Frontal cortex (tissue), 4 donors: Measurements from ENCODE around the gene NUDCD3. TPM values are rescaled to one million over a fixed set of nuclear protein-coding genes. Genes with fewer than 3 reads are reported as not detected.
A peak's percentile ranks its signal among the peaks of the same experiment; 100 is the strongest.
"Not testable (repeated sequence)": the region's sequence is repeated elsewhere in the genome, so short reads cannot be mapped to it uniquely, and the experiment has no call there.

Experiments used
- DNase-seq, 2 donors: peaks; one replicate each; pipeline ENCODE4 v3.0.0; 2012; ENCODE audit warnings: low spot score in 2 of 2
- FAIRE-seq: peaks from 2 replicates; lab custom pipeline; 2012; peaks lifted over from hg19 to GRCh38; lab: Jason Lieb, UNC
- total RNA-seq: library from RNA; depleted of rRNA; stranded (reverse); fragments of >200 nt; gene quantifications from one replicate; pipeline ENCODE4 v1.2.3, GENCODE V29; 2014
- donor health status: control.
- donor health status: control.
- donor health status: control.

NUDCD3 gene
- total RNA-seq, 1 donor from 2014 or later, result 110 TPM

DNA sequence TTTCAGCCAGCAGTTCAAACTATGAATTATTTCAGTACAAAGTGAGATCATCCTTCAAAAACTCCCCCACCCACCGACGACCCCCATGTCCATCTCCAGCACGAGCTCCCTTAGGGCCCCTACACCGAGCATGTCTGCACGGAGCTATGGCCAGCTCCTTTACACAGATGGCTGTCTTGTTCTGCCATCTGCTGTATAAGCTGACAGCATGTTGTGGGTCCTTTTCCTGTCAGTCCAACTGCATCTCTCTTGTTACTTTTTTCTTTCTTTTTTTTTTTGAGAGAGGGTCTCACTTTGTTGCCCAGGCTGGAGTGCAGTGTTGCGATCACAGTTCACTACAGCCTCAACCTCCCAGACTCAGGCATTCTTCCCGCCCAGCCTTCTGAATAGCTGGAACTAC, 29.1 kb upstream of the NUDCD3 start:
- DNase-seq (no peak), FAIRE-seq (no peak)

- DNase-seq (no peak), FAIRE-seq (no peak)
Measured at GRCh38 chr7:44518761-44519160, 28.3 kb upstream of the NUDCD3 start.

GRCh38 chr7:44517175-44517574, 26.7 kb upstream of the NUDCD3 start:
- no peak for FAIRE-seq

GRCh38 chr7:44515590-44516268, 25.3 kb upstream of the NUDCD3 start:
- FAIRE-seq (no peak), DNase-seq (no peak)

More at GRCh38 chr7:44517175-44517574, 26.7 kb upstream of the NUDCD3 start:
- no peak for DNase-seq

DNA sequence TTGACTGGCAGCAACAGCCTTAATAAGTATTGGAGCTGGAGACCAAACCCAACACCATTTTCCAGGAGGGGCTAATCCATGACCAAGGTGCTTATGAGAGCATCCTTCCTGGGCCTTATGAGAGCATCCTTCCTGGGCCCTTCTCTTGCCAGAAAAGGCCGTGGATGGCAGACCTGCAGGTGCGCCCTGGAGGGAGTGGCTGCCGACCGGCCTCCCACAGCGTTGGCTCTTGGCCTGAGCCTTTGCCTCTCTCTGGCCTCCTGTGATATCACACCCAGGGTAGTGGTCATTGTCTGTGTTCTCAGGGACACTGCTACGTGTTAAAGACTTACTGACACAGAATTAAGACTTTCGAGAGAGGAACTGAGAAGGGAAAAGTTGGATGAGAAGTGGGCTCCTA, 22.3 kb upstream of the NUDCD3 start:
- FAIRE-seq, result no peak

DNA sequence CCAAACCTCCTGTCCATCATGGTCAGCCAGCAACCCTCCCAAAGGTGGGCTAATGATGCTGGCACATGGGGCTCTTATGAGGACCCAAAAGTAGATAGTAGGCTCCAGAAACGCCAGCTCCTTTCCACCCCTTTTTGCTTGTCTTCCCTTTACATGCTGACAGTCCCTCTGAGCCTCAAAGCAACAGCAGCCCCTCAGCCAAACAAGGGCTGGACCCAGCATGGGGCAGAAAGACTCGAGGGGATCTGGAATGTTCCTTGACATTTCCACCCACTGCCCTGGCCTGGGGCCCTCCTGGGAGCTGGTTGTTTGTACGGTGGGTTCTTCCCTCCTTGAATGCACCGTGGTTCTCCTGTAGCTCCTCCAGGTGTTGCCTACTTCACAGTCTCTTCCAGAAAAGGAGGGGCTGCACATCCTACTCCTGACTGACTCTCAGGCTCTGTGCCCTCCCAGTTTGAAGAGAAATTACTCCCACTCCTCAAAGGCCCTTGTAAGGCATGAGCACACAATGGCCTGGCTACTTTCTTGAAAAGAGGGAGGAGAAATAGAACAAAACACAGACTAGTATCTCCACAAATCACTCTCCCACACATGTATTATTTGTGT, 21.5 kb upstream of the NUDCD3 start:
- DNase-seq (no peak), FAIRE-seq (no peak)

More for the DNA sequence above, 22.3 kb upstream of the NUDCD3 start:
- DNase-seq, result no peak

DNA sequence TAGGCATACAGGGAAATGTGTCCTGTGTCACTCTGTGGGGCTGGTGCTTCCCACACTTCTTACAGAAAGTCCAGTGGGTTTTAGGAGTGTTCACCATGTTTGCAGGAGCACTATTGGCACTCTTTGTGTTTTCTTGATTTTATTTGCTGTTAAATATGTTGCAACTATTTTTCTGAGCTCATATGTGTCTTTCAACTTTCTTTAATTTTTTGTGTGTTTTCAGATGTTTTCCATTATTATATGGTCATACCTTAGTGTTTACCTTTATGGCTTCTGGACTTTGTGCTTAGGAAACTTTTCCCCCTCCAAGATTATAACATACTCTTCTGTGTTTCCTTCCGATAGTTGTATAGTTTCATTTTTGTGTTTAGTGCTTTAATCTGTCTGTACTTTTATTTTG, 20.8 kb upstream of the NUDCD3 start:
- no peak for DNase-seq
- FAIRE-seq, result no peak

DNA sequence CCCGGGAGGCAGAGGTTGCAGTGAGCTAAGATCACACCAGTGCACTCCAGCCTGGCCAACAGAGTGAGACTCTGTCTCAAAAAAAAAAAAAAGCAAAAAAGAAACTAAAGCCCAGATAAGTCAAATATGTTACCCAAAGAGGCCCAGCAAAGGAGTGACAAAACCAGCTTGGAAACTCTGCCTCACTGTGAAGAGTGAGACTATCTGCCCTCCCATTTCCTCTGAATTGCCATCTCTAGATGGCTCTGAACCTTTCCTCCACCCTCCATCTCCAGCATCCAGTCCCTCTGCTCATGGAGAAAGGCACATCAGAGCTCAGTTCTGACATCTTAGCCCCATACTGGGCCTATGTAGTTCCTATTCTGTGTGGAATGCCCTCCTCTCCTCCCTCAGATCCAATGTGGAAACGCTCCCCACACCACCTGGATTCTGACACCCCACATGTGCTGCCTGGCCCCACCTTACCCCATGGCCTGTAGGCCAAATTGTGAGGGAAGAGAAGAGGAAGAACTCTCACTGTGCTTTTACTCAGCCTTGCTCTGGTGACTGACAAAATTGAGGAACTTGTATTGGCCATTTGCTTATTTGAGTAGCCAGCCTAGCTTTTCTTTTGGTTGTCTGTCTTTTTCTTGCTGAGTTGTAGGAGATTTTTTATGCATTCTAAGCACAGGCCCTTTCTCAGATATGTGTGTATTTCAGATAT, 18.0 kb upstream of the NUDCD3 start:
- DNase-seq, result no peak
- no peak for FAIRE-seq

- not testable (repeated sequence) for DNase-seq, FAIRE-seq
Measured at GRCh38 chr7:44506592-44507288, 16.3 kb upstream of the NUDCD3 start.

- DNase-seq (no peak), FAIRE-seq (no peak)
Measured at GRCh38 chr7:44505595-44505994, 15.1 kb upstream of the NUDCD3 start.

DNA sequence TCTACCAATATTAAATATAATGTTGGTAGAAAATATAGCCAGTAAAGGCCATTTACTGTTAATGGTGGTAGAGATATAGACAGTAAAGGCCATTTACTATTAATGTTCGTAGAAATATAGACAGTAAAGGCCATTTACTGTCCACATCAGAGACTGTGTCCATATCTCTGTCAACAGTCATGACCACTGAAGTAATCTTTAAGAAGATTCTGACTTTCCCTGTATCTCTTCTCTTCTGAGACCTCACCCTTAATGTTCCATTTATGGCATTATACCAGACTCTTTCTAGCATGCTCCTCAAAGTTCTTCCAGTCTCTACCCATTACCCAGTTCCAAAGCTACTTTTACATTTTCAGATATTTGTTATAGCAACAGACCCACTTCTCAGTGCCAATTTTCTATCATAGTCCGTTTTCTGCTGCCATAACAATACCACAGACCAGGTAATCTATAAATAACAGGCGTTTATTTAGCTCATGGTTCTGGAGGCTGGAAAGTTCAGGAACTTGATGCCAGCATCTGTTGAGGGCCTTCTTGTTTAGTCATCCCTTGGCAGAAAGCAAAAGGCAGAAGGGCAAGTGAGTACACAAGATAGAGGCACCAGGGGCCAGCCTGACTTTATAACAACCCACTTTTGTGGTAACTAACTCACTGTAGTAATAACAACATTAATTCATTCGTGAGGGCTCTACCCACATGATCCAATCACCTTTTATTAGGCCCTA, 7.9 kb upstream of the NUDCD3 start:
- FAIRE-seq, result no peak

DNA sequence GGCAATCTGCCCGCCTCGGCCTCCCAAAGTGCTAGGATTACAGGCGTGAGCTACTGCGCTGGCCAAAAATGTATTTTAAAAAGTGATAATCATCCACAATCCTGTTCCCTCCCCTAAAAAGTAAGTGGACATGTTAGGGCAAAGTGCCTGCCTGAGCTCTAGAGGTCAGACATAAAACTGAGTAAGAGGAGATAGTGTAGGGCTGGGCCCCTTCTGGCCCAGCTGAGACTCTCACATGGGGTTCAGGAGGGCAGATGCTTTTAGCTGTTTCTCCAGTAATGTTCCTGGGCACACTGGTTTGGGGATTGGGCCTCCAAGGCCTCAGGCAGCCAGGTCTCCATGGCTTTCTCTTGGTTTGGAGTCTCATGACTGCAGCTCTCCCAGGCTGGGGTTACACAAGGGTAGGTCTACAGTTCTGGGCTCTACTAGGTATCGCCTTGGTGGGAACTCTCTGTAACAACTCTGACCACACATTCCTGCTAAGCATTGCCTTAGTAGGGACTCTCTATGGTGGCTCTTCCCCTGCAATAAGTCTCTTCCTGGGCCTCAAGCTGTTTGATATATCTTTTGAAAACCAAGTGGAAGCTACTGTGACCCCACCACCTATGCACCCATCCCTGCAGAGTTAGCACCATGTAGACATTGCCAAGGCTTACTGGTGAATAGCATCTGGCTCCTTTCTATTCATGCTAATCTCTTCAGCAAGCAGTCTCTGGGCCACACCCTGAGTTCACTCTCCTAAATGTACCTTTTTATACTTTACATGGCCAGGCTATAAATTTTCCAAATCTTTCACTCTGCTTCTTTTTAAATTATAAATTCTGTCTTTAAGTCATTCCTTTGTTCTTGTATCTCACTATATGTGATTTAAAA, 6.9 kb upstream of the NUDCD3 start:
- FAIRE-seq (no peak), DNase-seq (no peak)

More for the DNA sequence above, 7.9 kb upstream of the NUDCD3 start:
- no peak for DNase-seq

DNA sequence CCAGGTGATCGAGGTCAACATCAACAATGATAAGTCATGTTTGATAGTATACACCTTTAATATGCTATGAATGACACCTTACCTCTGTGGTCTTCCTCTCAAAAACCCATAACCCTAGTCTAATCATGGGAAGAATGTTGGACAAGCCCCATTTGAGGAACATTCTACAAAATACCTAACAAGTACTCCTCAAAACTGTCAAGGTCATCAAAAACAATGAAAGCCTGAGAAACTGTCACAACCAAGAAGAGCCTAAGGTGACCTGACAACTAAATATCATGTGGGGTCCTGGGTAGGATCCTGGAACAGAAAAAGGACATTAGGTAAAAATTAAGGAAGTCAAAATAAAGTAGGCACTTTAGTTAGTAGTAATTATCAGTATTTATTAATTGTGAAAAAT, 5.9 kb upstream of the NUDCD3 start:
- DNase-seq (no peak), FAIRE-seq (no peak)

DNA sequence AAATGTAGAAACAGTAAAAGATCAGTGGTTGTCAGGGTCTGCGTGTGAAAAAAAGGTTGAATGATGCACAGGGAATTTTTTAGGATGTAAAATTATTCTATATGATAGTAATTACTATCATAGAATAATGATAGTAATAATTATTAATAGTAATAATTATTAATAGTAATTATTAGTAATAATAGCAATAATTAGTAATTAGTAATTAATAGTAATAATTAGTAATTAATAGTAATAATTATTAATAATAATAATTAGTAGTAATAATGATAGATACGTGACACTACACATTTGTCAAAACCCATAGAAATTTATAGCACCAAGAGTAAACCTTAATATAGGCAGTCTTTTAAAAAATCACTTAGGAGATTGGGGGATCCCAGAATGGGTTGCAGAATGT, 4.5 kb upstream of the NUDCD3 start:
- FAIRE-seq (peak; percentile 42), DNase-seq (no peak)

GRCh38 chr7:44491229-44491628, 771 bp upstream of the NUDCD3 start:
- FAIRE-seq, result no peak
- DNase-seq, result no peak

DNA sequence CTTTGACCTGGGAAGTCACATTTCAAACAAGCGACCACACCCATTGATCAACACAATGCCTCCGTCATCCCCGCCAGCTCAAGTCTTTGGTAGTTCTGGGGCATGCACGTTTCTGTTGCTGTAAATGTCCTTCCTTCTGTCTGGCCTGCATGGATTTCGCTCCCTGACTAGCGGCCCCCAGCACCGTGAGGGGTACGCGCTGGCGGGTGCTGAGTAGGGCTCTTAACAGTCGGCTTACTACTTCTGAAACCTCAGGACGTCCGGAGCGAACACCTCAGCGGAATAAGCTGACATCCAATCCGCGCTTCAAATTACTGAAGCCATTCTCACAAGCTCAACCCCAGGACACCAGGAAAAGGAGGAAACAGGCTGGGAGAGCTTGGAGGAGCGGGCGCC, 505 bp downstream of the NUDCD3 start:
- FAIRE-seq (no peak), DNase-seq (peak in 1 of 2 donors; percentile 17)

DNA sequence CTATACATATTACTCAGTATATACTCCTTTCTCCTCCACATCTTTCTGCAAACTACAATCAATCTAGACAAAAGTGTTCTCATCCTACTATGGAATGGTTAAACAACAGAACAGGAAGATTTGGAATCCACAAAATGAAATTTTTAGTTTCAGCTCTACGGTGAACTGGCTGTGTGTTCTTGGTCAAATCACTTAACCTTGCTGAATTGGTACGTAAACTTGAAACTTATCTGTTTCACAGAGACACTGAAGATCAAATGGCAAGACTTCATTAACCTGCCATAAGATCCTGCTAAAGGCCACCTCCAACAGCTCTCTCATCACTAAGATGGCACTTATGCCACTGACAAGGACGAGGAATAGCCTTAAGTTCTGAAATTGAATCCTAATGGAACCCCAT, 1.5 kb downstream of the NUDCD3 start:
- FAIRE-seq (no peak), DNase-seq (no peak)

- DNase-seq, result no peak
- no peak for FAIRE-seq
Measured at GRCh38 chr7:44486693-44487092, 3.8 kb downstream of the NUDCD3 start.

GRCh38 chr7:44486001-44486400, 4.5 kb downstream of the NUDCD3 start:
- FAIRE-seq, result no peak
- DNase-seq, result no peak
